AG09309 (cell line): Measurements from ENCODE around the gene C11orf24.
A peak's percentile ranks its signal among the peaks of the same experiment; 100 is the strongest.

Source experiments
- DNase-seq: peaks from one replicate; pipeline ENCODE4 v3.0.0-alpha.2; 2010; ENCODE audit warnings: low read depth
- H3K4me3 ChIP-seq: 2 replicates; pipeline ENCODE4 v1.5.1; 2011; ENCODE audit warnings: mild to moderate bottlenecking, low read depth, low read length, moderate library complexity; ENCODE audit not compliant: control insufficient read depth
- TF ChIP-seq, protein P1 (sequence below): IDR thresholded peaks from 2 replicates; pipeline ENCODE4 v1.5.1; 2011; ENCODE audit warnings: mild to moderate bottlenecking, low read depth, low read length, inconsistent platforms; ENCODE audit not compliant: insufficient read depth, control insufficient read depth; ENCODE audit errors: missing control alignments

C11orf24 gene

DNA sequence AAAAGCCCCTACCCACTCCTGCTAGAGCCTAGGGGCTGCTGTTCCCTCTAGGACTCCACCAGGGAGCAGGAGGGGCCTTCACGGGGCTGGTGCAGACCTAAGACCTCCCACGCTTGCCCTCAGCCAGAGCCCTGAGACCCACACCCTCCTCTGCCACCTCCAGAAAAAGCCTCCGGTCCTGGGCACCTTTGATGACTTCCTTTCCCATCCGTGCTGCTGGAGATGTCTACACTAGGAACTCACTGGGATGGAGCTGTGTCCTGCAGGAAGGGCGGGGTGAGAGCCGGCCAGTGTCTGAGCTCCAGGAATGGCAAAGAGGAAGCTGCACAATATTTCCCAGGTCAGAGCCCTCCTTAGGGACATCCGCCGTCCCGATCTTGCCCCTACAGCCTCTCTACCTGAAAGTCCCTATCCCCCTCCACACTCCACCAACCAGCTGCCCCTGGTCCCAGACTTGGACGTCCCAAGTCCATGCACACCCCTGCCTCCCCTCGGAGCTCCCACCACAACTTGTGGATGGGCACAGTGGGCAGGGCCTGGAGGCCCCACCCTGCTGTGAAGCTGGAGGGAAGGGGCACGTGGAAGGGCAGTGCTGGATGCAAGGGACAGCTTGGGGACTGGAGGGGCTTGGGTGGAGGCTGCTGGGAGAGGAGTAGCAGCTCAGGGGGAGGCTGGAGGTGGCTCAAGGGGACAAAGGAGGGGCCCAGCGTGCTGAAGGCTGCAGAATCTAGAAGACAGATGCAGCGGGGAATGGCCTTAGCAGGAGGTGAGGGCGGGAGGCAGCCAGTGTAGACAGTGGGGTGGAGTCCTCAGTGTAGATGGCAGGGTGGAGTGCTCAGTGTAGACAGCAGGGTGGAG, 27.1 kb upstream of the C11orf24 start:
- no peak for DNase-seq
- TF ChIP-seq, protein P1, sequence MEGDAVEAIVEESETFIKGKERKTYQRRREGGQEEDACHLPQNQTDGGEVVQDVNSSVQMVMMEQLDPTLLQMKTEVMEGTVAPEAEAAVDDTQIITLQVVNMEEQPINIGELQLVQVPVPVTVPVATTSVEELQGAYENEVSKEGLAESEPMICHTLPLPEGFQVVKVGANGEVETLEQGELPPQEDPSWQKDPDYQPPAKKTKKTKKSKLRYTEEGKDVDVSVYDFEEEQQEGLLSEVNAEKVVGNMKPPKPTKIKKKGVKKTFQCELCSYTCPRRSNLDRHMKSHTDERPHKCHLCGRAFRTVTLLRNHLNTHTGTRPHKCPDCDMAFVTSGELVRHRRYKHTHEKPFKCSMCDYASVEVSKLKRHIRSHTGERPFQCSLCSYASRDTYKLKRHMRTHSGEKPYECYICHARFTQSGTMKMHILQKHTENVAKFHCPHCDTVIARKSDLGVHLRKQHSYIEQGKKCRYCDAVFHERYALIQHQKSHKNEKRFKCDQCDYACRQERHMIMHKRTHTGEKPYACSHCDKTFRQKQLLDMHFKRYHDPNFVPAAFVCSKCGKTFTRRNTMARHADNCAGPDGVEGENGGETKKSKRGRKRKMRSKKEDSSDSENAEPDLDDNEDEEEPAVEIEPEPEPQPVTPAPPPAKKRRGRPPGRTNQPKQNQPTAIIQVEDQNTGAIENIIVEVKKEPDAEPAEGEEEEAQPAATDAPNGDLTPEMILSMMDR = no peak
- no peak overlapping the region for H3K4me3 ChIP-seq

- TF ChIP-seq, protein P1 = peak; percentile 99
- no peak overlapping the region; the same call in 1 of the 2 replicates for H3K4me3 ChIP-seq
Observed at GRCh38 chr11:68297812-68298658, 26.3 kb upstream of the C11orf24 start.

GRCh38 chr11:68297494-68297811, 25.7 kb upstream of the C11orf24 start:
- H3K4me3 ChIP-seq = no peak overlapping the region; the same call in 1 of the 2 replicates
- DNase-seq = no peak
- TF ChIP-seq, protein P1 = no peak

More at GRCh38 chr11:68297812-68298658, 26.3 kb upstream of the C11orf24 start:
- peak; percentile 14 for DNase-seq

- DNase-seq = no peak
- TF ChIP-seq, protein P1 = no peak
Observed at GRCh38 chr11:68297052-68297378, 25.2 kb upstream of the C11orf24 start.

DNA sequence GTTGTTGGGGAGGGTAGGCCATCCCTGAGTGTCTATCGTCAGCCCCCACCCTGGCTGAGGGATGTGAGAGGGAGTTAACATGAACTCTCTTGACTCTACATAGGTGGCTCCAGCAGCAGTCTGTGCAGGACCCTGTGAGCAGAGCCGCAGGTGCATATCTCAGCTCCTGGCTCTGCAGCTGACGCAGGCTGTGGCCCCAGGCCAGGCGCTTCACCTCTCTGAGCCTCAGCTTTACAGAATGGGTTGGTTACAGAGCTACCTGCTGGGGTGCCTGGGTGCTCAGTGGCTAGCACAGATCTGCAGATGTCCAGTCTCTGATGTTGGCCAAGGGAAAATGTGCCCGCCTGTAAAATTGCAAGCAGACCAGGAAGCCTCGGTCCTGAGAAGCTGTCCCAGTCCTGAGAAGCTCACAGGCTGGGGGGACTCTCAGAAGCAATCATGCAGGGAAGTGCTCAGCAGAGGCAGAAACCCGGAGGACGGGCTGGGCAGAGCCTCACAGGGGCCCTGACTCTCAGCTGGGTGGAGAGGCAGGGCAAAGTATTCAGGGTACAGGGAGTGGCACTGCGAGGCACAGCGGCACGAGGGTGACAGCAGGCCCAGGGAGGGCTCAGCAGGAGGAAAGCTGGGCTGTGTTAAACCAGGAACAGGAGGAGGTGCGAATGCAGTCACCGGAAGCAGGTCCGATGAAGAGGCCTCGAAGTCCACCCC, 24.7 kb upstream of the C11orf24 start:
- TF ChIP-seq, protein P1 = no peak
- DNase-seq = no peak
- no peak overlapping the region for H3K4me3 ChIP-seq

More at GRCh38 chr11:68297052-68297378, 25.2 kb upstream of the C11orf24 start:
- H3K4me3 ChIP-seq = no peak overlapping the region

DNA sequence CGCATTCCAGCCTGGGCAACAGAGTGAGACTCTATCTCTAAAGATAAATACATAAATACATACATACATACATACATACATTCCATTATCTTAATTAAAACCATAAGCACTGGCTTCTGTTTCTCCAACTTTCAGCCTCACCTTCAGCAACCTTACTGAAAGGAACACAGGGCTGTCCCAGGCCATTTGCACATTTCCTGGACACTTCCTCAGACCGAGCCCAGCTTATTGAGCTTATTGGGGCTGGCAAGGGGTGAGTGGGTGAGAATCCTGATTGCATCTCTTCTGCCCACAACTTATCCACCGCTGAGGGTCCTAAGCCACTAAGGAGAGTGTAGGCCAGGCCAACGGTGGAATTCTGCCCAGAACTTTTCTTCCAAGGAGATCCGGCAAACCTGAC, 24.2 kb upstream of the C11orf24 start:
- H3K4me3 ChIP-seq = no peak overlapping the region
- TF ChIP-seq, protein P1 = no peak
- DNase-seq = no peak
